GM12878 (cell line): ENCODE measurements around the gene NEK1. TPM values are rescaled to one million over a fixed set of nuclear protein-coding genes. Genes with fewer than 3 reads are reported as not detected.

Experiments
- ATAC-seq: fragments of 200-7000 bp; cut with Tn5 transposase; 3 replicates; pipeline ENCODE4 v1.9.1; 2020; ENCODE audit warnings: mild to moderate bottlenecking, moderate library complexity
- BruUV-seq: library from RNA; stranded (reverse); fragments of 400-500 nt; replicated peaks from 2 replicates; lab custom pipeline; 2021; lab: Mats Ljungman, UMichigan
- CTCF ChIA-PET: fragments of 300-600 bp; sonication (Branson Sonifier 250); formaldehyde crosslinking; extraction: SDS; loops from one replicate; lab custom pipeline; 2021; ENCODE audit warnings: inconsistent platforms; lab: Yijun Ruan, JAX
- POLR2A ChIA-PET: fragments of 350-600 bp; formaldehyde crosslinking; extraction: SDS; loops from one replicate; lab custom pipeline; 2021; ENCODE audit warnings: inconsistent platforms; lab: Charles Lee
- RAD21 ChIA-PET: fragments of 300-600 bp; sonication (Branson Sonifier 250); formaldehyde crosslinking; loops from one replicate; lab custom pipeline; 2023; ENCODE audit warnings: antibody characterized with exemption; ENCODE audit not compliant: unreplicated experiment; lab: Charles Lee
- SMC1A ChIA-PET: fragments of 300-600 bp; sonication (Branson Sonifier 250); formaldehyde crosslinking; loops from one replicate; lab custom pipeline; 2023; ENCODE audit not compliant: unreplicated experiment, uncharacterized antibody; lab: Charles Lee
- DNase-seq: peaks from one replicate; pipeline ENCODE4 v3.0.0-alpha.2; 2011; ENCODE audit warnings: low read depth, low spot score
- FAIRE-seq: peaks from 3 replicates; lab custom pipeline; 2011; peaks lifted over from hg19 to GRCh38; lab: Jason Lieb, UNC
- H2AFZ ChIP-seq: 2 replicates; pipeline ENCODE4 v1.6.0; 2011; ENCODE audit warnings: low read depth, low read length, control low read depth; ENCODE audit not compliant: control insufficient read depth
- H3K27ac ChIP-seq: 2 replicates; pipeline ENCODE4 v1.5.1; 2011; ENCODE audit warnings: control low read depth; ENCODE audit not compliant: control insufficient read depth, insufficient read depth
- H3K27me3 ChIP-seq, 2 experiments: replicated peaks in 1 of 2; 2 replicates each; pipeline versions ENCODE4 v1.6.0 to v1.6.1; 2011; ENCODE audit warnings: low read length in 1 of 2; ENCODE audit not compliant: control insufficient read depth in 2 of 2, insufficient read depth in 2 of 2
- H3K36me3 ChIP-seq, 2 experiments: 2 replicates each; pipeline ENCODE4 v1.5.1; 2011; ENCODE audit warnings: low read length in 1 of 2; ENCODE audit not compliant: control insufficient read depth in 2 of 2, insufficient read depth in 2 of 2
- H3K4me1 ChIP-seq: 2 replicates; pipeline ENCODE4 v1.6.1; 2011; ENCODE audit warnings: mild to moderate bottlenecking, low read length, moderate library complexity, mixed read lengths; ENCODE audit not compliant: control insufficient read depth, insufficient read depth
- H3K4me2 ChIP-seq: 2 replicates; pipeline ENCODE4 v1.6.0; 2011; ENCODE audit warnings: control low read depth; ENCODE audit not compliant: control insufficient read depth, insufficient read depth
- H3K4me3 ChIP-seq: fragments of 200-600 bp; sonication (generic); 2 replicates; pipeline ENCODE4 v1.5.1; 2016
- H3K79me2 ChIP-seq: 2 replicates; pipeline ENCODE4 v1.6.0; 2011; ENCODE audit warnings: low read length; ENCODE audit not compliant: control insufficient read depth, insufficient read depth
- H3K9ac ChIP-seq: 2 replicates; pipeline ENCODE4 v1.8.0; 2011; ENCODE audit warnings: low read length, control low read depth, mixed read lengths; ENCODE audit not compliant: control insufficient read depth, insufficient read depth
- H3K9me3 ChIP-seq: replicated peaks from 3 replicates; pipeline ENCODE4 v1.5.1; 2011; ENCODE audit warnings: mild to moderate bottlenecking, low read length; ENCODE audit not compliant: control insufficient read depth, insufficient read depth
- H4K20me1 ChIP-seq: 2 replicates; pipeline ENCODE4 v1.6.0; 2011; ENCODE audit not compliant: control insufficient read depth, insufficient read depth
- ASH2L ChIP-seq: fragments of 300-600, 200-600 bp; sonication (generic); IDR thresholded peaks from 2 replicates; pipeline ENCODE4 v1.6.1; 2017; ENCODE audit warnings: low read depth, mild to moderate bottlenecking, borderline replicate concordance
- ATF7 ChIP-seq: fragments of 450-650 bp; IDR thresholded peaks from 2 replicates; pipeline ENCODE4 v1.6.1; 2016; ENCODE audit warnings: low read depth, mild to moderate bottlenecking
- CREM ChIP-seq: IDR thresholded peaks from 2 replicates; pipeline ENCODE4 v1.6.1; 2014; ENCODE audit warnings: antibody characterized with exemption, low read depth
- CTCF ChIP-seq, 3 experiments: IDR thresholded peaks in 2 of 3; conservative IDR thresholded peaks in 1 of 3; 2 replicates each; pipeline ENCODE4 v1.5.1; 2011; ENCODE audit warnings: low read depth in 3 of 3, low read length in 3 of 3, mild to moderate bottlenecking in 3 of 3, control low read depth in 2 of 3, moderate library complexity in 2 of 3, inconsistent platforms in 1 of 3, mixed read lengths in 1 of 3; ENCODE audit not compliant: control insufficient read depth in 2 of 3, insufficient read depth in 1 of 3; ENCODE audit errors: extremely low read depth in 1 of 3
- DPF2 ChIP-seq: fragments of 450-650 bp; IDR thresholded peaks from 2 replicates; pipeline ENCODE4 v1.6.1; 2017; ENCODE audit warnings: mild to moderate bottlenecking
- NFIC ChIP-seq: IDR thresholded peaks from 2 replicates; pipeline ENCODE4 v1.6.1; 2012; ENCODE audit warnings: low read depth, mild to moderate bottlenecking, inconsistent platforms, low read length, moderate library complexity
- NKRF ChIP-seq: fragments of 450-650 bp; conservative IDR thresholded peaks from 2 replicates; pipeline ENCODE4 v1.6.1; 2017; ENCODE audit warnings: mild to moderate bottlenecking, moderate library complexity
- PAX8 ChIP-seq: fragments of 450-650 bp; IDR thresholded peaks from 2 replicates; pipeline ENCODE4 v1.6.1; 2017; ENCODE audit warnings: mild to moderate bottlenecking, moderate library complexity
- SKIL ChIP-seq: fragments of 450-650 bp; IDR thresholded peaks from 2 replicates; pipeline ENCODE4 v1.6.1; 2017; ENCODE audit warnings: mild to moderate bottlenecking, low read depth, inconsistent platforms; ENCODE audit not compliant: poor library complexity, severe bottlenecking
- SMC3 ChIP-seq: IDR thresholded peaks from 2 replicates; pipeline ENCODE4 v1.6.1; 2011; ENCODE audit warnings: low read length, improper control_type of control experiment, borderline replicate concordance
- SPI1 ChIP-seq: IDR thresholded peaks from 2 replicates; pipeline ENCODE4 v1.6.1; 2011; ENCODE audit warnings: low read depth, mild to moderate bottlenecking, low read length, moderate library complexity, borderline replicate concordance; ENCODE audit not compliant: insufficient read depth
- ZBTB33 ChIP-seq: fragments of 450-650 bp; IDR thresholded peaks from 2 replicates; pipeline ENCODE4 v1.6.1; 2017; ENCODE audit warnings: mild to moderate bottlenecking
- WGBS: methylation state at CpG from one replicate; pipeline ENCODE4 v1.1.6; 2016; ENCODE audit warnings: low lambda C conversion rate; ENCODE audit not compliant: insufficient replicate concordance, insufficient coverage; ENCODE audit errors: missing lambda C conversion rate; 5-methylcytosine and 5-hydroxymethylcytosine counted together
- in situ Hi-C: fragments of 300-500 bp; cut with MboI; formaldehyde crosslinking; loops from 9 replicates; pipeline ENCODE4 v1.14.3; 2018; ENCODE audit warnings: mixed read lengths
- intact Hi-C: fragments of 100-400 bp; cut with micrococcal nuclease; formaldehyde crosslinking; loops from one replicate; pipeline ENCODE4 v1.14.2; 2022; ENCODE audit not compliant: unreplicated experiment
- polyA plus RNA-seq, 11 experiments: library from polyadenylated mRNA; depleted of rRNA in 4 of 11; unstranded in 6 of 11; stranded (reverse) in 5 of 11; fragments of >200 nt; fragmentation: Nextera tagmentation in 4 of 11; fragmentation: Illumina TruSeq in 1 of 11; extraction: Ambion mirVana in 4 of 11; extraction: Trizol in 1 of 11; gene quantifications; 1 replicate in 1 of 11; 2 replicates in 10 of 11; pipeline versions ENCODE4 v1.2.1 to v1.2.3, GENCODE V29; 2011 to 2016; ENCODE audit warnings: inconsistent platforms in 2 of 11, missing spikeins in 2 of 11, low read depth in 1 of 11
- total RNA-seq, 4 experiments: library from RNA; depleted of rRNA in 3 of 4; stranded (reverse); fragments of >200 nt in 3 of 4; fragmentation: Illumina TruSeq in 1 of 4; extraction: Trizol in 1 of 4; gene quantifications; 2 replicates each; pipeline versions ENCODE4 v1.2.1 to v1.2.3, GENCODE V29; 2013 to 2021

The NEK1 gene
- total and polyA plus RNA-seq, 10 of the 15 experiments (the other 5 are each of a cell fraction or from before 2014, with no cell fraction given) = 4.9 to 16.1 (median 7.5) TPM

GRCh38 chr4:169612871-169613859 lies 782 bp upstream of the NEK1 start:
- DNase-seq = no peak
- in situ Hi-C loops = no loop called here
- Histone ChIP-seq H3K9ac (peak overlapping the region; percentile 93), H2AFZ (peak overlapping the region; percentile 98), H3K36me3 (peaks cover 0 to 3% of the 10 kb centered on the region in 2 experiments; a peak in 1 of 4 replicates), H3K4me2 (peak overlapping the region; percentile 94), H3K79me2 (peaks cover 17% of the 10 kb centered on the region), H3K4me3 (peak overlapping the region; percentile 67), H3K9me3 (no peaks in the 10 kb centered on the region), H4K20me1 (no peaks in the 10 kb centered on the region), H3K27me3 (no peaks in the 10 kb centered on the region), H3K27ac (peak overlapping the region; percentile 30; the same call in 1 of the 2 replicates), H3K4me1 (peaks cover 3% of the 10 kb centered on the region)
- peak; percentile 67 for ATAC-seq
- CTCF ChIA-PET = interaction anchor here (0.5 to 4.4 kb wide), 49 partner anchors 8 to 938 kb away, joined by 3 to 44 read pairs (median 4); partner anchors contain the start of genes CBR4, CLCN3 and HPF1
- 2% methylated on average over 9 of the region's 9 CpGs for WGBS
- RAD21 ChIA-PET = interaction anchor here (0.6 to 2.6 kb wide), 24 partner anchors 9 to 647 kb away, joined by 3 to 32 read pairs (median 4); no protein-coding TSS in a partner anchor
- BruUV-seq = no TSS peak
- POLR2A ChIA-PET = interaction anchor here (0.6 to 2.4 kb wide), 7 partner anchors 8 to 372 kb away, joined by 3 to 9 read pairs (median 4); partner anchors contain the start of gene HPF1
- peak; percentile 75 for FAIRE-seq
- intact Hi-C loops = loop anchor here (2.0 to 5.0 kb wide), 5 partner anchors 110 to 434 kb away; partner anchors contain the start of genes HPF1 and MFAP3L
- SMC1A ChIA-PET = interaction anchor here (0.6 to 4.5 kb wide), 36 partner anchors 8 to 614 kb away, joined by 3 to 24 read pairs (median 4); partner anchors contain the start of gene CLCN3
- TF ChIP-seq NFIC (no peak), DPF2 (peak; percentile 46), PAX8 (peak; percentile 59; the same call in 1 of the 2 replicates), SKIL (peak; percentile 47), ASH2L (no peak), SMC3 (peak; percentile 61; the same call in 1 of the 2 replicates), NKRF (no peak), SPI1 (no peak), ZBTB33 (no peak), ATF7 (no peak), CREM (0 out of 2 replicates have a peak, but pooled peaks have one; percentile 22), CTCF (IDR thresholded peaks at IDR 0.05 in 2 of 3, conservative IDR thresholded peaks at IDR 0.05 in 1 of 3; ENCODE audit: control insufficient read depth in 2 of 3, extremely low read depth in 1 of 3, insufficient read depth in 1 of 3, low read depth in 3 of 3, low read length in 3 of 3) (peak; percentile 73 to 81 (median 74))
